ENCODE measurements around the gene PLA2G4F.

The PLA2G4F gene

DNA sequence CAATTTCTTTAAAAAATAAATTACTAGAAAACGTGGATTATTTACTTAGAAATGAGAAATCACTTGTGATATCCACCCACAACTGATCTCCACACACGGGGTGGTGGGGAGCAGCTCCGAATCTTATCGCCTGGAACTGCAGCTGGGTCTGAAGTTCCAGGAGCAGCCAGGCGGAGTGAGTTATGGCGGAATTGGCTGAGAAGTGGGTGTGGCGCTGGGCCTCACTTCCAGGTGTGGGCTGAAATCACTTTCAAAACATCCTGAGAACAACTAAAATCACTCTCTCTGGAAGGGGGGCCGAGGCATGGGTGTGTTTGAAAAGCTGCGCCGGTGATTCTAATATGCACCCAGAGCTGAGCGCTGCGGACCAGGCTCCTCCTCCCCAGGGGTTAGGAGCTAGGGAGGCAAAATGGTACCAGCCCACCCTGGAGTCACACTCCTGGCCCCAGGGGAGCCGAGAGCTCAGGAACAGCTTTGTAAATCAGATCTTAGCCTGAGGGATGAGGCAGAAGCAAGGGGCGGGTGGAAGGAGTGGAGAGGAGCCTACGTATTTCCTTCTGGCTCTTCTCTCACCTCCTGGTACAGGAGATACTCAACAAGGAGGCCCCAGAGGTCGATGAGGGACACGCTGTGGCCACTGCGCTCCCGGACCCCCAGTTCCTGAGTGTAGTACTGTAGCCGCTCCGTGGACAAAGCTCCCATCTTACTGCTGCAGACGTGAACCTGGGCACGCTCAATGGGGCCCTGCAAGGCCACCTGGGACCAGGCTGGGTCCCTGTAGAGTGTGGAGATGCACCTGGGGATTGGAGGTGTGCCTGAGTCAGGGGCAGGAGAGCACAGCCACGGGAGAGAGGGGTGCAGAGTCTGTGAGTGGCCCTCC lies 9.6 kb downstream of the PLA2G4F start:
- no peak for DNase-seq

DNA sequence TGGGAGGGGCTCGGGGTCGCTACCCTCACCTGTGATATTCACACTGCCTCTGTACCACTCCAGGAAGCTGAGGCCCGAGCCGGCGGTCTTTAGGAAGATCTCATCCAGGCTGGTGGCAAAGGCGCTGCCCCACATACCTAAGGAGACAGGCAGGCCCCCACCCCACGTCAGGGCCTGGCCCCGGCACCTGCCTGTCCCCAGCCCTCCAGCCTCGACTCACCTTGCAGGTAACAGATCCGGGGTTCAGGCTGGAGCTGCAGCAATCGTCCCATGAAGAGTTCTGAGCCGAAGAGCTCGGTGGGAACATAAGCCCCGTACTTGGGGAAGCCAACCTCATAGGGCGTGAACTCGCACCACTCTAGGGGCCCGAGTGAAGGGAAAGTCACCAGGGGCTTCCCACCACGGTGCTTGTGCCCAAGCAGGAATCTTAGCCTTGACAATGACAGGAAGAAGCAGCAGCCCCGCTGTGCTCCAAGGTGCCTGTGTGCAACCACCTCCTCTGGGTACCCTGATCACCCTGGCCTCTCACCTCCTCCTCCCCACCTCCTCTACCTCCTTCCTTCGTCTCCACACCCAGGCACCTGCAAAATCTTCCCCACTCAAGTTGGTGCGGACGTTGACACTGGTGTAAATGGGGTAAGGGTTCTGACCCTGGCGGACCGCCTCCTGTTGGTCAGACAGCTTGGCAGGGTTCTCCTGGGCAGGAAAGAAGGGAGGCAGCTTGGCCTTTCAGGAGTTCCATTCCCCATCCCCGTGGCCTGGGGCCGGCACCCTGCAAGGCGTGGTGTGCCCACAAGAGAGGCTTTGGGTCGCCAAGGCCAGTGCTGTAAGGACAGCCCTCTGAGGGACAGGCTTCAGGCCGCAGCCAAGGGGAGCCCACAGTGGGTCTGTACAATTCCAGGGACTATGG lies 10.6 kb downstream of the PLA2G4F start:
- DNase-seq, result no peak

DNA sequence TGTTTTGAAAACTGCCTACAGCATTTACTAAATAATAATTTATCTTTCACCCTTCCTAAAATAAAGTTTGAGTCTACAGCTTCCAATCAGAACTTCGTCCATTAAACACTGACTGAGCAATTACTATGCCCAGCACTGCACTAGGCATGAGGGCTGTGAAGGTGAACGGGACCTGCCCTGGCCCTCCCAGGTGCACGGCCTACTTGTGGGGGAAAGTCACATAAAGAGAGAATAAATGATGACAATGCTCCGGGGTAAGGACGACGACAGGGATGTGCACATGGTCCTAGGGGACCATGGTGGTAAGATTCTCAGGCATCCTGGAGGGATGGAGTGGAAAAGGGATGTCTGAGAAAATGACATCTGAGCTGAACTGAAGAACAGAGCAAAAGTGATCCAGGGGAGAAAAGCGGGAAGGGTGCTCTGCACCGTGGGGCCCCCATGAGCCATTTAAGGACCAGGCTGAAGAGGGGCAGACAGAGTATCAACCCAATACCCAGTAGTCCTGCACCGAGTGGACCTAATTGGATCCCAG lies 11.5 kb downstream of the PLA2G4F start:
- no peak for DNase-seq

DNA sequence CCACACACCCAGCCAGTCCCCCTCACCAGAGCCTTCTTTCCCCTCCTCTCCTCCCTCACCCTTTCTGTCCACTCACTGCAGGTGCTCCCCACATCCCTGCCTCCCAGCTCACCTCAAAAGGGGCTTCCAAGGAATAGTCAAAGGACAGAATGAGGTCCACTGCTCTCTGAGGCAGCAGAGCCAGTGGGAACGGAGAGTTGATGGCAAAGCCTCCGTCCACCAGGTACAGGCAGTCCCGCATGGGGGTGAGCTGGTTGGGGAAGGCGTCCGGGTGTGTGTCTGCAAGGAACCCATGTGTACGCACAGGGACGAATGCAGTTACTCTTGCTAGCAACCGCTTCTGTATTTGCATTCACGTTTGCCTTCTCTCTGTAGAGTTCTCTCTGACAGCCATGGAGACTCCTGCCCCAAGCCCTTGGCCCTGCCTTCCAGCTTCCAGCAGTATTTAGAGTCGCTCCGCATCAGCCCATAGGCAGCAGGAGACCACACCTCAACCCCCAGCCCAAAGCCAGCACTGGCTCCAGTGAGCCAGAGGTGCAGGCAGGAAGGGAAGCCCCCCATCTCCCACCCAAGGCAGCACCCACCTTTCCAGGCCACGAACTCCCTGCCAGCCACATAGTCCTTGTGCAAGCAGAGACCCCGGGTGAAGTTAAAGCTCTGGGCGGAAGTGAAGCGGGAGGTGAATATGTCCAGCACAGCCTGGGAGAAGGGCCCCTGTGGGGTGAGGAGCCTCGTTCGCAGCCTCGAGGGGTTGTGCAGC lies 12.4 kb downstream of the PLA2G4F start:
- no peak for DNase-seq

DNA sequence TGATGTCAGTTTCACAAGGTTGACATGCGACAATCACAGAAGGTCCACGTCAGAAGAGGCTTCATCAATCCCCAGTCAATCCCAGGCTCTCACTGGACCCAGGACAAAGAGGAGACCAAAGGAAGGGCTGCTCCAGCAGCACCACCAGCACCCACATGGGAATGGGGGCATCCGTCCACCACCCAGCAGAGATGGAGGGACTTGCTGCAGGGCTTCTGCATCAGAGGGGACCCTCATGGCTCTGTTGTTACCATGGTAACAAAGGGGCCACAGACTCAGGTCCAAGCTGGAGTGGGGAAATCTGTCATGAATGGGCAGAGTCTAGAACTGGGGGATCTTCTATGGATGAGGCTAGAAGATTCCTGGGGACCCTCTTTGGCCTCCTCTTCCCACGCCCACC lies 13.1 kb downstream of the PLA2G4F start:
- no peak for DNase-seq

DNA sequence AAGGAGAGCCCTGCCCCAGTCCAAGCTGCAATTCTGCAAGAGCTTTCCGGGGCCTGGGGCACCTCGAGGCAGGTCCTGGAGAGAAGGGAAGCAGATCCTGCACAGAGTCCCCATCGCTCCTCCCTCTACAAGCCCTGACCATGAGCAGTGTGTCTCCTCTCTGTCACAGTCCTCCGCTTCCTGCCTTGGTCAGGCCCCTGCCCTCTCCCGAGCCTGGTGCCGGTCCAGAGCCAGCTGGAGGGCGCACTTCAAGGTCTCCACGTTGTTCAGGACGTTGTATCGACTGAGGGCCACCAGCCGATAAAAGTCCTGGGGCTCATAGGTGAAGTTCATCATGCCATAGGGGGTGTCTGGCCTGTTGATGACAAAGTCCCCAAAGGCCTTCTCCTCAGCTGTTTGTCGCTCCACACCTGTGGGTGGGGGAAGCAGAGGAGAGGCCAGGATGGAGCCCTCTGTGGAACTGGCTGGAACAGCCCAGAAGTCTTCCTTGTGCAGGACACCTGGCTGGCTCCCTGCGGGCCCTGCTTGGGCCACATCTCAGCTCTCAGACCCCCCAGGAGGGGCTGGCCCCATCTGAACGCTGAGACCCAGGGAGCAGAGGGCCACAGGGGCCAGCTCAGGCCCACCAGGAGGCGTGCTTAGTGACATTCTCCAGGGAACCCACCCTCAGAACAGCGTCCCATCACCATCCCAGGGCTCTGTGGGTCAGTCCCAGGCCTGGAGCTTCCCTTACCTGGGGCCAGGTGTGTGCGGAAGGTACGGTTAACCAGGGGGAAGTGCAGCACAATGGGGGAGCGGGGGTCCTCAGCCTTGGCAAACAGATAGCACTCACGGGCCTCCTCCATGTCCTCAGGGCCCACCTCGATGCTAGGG lies 14.4 kb downstream of the PLA2G4F start:
- DNase-seq, result no peak

DNA sequence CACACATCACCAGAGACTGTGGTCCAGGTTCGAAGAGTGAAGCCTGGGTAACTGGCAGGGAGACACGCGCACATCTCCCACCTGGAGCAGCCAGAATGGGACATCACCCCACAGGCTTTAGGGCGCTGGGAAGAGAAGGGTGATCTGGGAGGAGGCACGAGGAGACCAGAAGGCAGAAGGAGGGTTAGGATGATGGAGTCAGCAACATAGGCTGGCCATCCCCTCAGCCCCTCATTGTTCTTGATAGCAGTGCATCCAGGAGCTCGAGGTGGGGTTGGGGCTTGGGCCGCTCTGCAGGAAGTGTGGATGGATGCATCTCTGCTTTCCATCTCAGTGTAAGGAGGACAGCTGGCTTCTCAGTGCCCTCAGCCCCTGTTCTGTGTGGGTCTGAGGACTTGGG lies 15.2 kb downstream of the PLA2G4F start:
- DNase-seq, result no peak

DNA sequence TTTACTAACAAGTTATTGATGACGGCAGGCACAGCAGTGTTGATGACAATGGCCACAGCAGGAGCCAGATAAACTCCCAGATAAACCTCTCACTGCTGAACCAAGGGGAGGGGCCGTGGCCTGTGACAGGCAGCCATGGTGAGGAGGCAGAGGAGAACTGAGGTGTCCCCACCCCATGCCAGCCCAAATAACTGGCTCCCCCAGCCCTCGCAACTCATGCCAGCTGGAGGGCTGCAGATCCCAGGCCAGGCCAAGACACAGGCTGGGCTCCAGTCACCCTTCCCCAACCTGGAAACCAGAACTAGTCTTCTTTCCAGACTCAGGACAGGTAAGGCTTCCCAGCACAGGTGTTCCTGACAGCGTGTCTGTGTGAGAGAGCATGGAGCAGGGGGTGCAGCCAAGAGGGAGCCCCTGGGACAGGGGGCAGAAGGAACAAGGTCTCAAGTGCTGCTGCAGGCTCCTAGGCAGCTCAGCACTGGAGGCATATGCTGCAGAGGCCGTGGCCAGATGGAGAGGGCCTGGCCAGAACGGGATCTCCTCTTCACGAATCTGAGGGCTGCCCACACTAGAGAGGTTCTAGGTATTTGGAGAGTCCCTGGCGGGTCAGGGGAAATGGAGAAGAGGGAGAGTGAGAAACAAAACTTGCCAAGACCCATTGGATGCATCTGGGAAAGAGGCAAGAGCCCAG lies 15.9 kb downstream of the PLA2G4F start:
- DNase-seq, result no peak

DNA sequence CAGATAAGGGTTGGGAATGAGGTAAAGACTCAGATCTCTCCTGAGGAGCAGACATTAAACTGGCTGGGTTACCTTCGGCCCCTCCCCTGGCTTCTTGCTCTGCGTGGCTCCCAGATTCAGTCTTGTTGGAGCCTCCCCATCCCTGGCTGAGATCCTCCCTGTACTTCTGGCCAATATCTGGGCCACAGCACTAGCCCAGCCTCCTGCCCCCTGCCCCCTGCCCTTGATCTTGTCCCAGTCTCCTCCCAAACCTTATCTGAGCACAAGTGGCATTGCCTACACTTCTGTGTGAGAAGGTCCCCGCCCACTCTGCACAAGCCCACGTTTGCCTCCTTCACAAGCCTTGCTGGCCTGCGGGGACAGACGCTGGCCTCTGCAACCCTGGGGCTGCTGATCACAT lies 16.8 kb downstream of the PLA2G4F start:
- DNase-seq, result no peak

DNA sequence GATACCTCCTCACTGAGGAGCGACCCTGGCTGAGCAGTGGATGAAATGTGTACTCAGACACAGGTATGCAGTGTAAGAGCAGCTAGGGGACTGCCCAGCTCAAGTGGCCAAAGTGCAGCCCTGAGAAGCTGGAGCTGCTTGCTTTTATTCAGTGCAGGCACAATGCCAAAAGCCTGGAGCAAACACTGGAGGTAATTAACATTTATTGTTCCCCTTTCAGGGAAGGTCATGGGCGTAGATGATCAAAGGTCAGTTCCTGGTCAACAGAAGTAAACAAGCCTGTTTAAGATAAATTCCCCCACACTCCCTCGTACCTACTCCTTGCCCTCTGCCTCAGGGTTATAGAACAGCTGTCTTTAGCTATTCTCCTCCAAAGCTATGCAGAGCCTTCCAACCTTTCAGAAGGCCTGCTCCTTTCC lies 17.5 kb downstream of the PLA2G4F start:
- DNase-seq, result no peak

DNA sequence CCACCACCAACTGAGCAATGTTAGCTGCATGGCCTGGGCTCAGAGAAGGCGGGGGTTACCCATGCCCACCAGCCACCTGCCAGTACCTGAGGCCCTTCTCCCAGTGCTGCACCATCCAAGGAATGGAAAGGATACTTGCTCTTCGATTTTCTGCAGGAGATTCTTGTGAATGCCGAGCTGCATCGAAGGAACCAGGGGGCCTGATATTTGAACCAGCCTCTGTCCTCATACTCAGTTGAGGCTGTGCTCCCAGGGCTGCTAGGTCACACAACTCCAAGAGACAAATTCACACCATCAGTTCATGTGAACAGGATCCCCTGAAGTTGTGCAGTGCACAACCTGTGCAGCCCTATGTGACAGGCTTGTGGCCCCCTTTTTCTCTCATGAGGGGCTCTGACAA lies 18.0 kb downstream of the PLA2G4F start:
- no peak for DNase-seq

DNA sequence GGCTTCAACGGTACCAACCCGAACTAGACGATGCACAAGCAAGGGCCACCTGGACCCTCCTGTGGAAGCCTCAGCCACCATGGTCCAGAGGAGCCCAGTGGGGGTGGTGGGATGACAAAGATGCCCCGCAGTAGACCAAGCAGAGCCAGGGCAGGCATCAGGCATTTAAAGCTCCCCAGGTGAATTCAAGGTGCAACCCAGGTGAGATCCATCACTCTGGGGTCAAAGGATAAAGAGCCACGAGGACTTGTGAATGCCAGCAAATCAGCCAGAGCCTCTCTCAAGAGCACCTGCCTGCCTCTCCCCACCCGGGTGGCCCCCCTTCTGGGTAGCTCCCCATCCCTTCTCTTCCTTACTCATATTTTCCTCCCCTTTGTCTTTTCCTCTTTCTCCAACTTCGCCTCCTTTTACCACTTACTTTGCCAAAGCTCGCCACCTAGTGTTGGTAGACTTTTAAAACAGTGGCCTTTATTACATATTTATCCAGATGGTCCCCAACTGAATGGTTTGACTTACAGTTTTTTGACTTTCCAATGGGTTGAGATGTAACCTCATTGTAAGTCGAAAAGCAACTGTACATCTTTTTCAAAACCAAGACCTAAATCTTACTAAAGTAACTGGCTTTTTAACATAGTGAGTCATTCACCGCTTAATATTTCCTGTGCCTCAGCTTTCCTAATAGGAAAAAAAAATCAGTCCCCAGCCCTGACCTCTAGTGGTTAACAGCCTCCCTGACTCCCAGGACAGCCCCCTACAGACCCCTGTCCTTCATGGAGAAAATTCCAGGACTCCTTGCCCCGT lies 18.8 kb downstream of the PLA2G4F start:
- DNase-seq, result peak; percentile 29

DNA sequence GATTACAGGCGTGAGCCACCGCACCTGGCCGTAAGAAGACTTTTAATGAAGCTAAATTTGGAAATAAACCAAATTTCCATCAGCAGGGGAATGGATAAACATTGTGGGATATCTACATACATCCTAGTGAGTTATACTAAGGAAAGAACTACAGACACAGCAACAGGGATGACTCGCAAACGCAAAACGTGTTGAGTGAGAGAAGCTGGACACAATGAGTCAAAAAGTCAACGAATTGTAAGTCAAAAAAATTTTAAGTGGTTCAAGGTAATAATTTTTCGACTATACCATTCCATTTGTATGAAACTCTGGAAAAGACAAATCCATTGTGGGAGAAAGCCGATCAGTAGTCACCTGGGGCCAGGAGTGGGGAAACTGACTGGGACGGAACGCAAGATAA lies 19.9 kb downstream of the PLA2G4F start:
- DNase-seq, result no peak

DNA sequence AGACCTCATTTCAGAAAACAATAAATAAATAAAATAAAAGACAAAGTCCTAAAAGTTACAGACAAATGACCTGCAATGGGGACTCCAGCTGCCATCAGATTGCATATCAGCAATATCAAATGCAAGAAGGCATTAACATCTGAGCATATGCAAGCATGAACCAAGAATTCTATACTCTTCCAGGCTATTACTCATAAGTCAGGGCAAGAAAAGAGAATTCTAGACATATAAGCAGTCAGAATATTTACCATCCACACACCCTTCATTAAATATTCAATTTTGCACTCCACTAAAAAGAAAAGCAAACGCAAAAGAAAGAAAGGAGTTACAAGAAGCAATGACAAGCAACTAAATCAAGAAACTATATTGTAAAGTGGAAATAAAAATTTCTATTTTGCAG lies 21.1 kb downstream of the PLA2G4F start:
- DNase-seq, result no peak

DNA sequence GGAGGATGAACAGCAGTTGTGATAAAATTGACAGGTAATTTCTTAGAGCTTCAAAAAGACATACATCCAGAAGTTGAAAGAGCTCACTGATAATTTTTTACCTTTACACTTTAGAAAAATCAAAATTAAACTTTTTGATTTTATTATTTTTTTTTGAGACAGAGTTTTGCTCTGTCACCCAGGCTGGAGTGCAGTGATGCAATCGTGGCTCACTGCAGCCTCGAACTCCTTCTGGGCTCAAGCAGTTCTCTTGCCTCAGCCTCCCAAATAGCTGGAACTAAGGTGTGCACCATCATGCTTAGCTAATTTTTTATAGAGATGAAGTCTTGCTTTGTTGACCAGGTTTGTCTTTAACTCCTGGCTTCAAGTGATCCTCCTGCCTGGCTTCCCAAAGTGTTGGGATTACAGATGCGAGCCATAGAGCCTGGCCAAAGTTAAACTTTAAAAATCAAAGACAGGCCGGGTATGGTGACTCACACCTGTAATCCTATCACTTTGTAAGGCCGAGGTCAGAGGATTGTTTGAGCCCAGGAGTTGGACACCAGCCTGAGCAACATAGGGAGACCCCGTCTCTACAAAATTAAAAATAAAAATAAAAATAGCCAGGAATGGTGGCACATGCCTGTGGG lies 21.7 kb downstream of the PLA2G4F start:
- no peak for DNase-seq

DNA sequence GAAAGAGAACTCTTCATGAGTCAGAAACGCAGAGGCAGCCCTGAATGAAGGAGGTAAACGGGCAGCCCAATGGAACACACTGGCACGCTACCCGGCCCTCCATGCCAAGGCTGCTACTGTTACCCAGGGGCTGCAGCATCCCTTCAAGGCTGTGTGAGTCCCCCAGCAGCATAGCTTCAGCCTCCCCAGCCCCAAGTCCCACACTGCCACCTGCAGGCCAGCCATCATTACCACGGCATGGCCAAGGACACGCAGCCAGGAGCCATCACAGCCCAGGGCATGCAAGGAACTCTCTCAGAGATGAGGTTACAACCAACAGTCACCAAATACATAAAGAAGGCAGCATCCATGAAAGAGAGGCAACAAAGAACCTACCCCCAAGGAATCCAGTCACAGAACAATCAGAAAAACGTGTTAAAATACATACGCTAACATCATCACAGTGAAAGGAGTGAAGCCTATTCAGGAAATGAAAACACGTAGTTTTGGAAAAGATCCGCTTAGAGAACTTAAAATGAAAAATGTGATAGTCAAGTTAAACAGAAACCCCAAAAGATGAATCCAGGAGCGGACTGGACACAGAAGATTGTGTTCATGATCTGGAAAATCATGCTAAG lies 22.4 kb downstream of the PLA2G4F start:
- peak; percentile 22 for DNase-seq

DNA sequence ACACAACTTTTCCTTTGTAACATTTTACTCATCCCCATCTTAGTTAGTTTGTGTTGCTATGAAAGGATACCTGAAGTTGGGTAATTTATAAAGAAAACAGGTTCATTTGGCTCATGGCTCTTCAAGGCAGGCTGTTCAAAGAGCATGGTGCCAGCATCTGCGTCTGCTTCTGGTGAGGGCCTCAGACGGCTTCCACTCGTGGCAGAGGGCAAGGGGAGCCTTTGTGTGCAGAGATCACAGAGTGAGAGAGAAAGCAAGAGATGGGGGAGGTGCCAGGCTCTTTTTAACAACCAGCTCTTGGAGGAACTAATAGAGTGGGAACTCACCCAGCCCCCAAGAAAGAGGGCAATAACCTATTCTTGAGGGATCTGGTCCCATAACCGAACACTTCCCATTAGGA lies 23.1 kb downstream of the PLA2G4F start:
- no peak for DNase-seq

DNA sequence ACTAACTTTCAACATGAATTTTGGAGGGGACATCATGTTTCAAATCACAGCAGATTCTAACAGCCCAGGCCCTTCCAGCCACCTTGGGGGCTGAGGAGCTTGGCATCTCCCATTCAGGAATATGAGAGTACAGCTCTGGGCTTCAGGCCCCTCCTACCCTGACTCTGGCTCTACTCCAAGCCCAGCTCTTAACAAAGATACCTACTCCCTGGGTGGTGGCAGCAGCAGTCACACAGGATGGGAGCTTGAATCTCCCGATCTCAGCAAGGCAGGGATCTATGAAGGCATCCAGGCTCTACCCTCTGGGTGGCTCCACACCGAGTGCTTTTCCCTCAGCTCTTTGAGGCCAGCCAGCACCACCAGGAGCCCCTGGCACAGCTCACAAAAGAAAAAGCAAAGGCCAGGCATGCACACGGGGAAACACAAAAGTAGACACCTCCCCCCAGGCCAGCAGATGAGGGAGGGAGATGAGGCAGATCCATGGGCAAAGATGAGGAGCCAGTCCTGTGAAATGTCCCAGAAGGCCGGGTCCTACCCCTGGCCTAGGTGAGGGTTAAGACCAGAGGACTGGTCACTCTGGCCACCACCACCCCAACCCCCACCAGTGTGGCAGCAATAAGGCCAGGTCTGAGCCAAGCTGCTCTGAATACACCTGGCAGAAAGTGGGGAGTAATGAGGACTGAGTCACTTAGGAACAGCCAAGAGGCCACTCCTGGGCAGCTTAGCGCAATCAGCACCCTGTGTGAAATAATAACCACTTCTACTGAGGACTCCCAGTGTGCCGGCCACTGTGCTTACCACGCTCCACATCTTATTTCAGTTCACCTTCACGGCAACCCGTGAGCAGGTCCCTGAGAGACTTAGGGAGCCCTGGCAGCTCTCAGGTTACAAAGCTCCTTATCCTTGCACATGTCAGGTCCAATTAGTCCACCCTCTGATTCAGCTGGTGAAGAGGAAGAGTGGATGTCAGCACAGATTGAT lies 24.3 kb downstream of the PLA2G4F start:
- no peak for DNase-seq
